ENCODE measurements around the gene CNTD1. TPM values are rescaled to one million over a fixed set of nuclear protein-coding genes. Genes with fewer than 3 reads are reported as not detected.

The CNTD1 gene
- total and polyA plus RNA-seq, 2 experiments from 2014 or later: 1.1 TPM; not detected in 1

- Histone ChIP-seq H2AFZ (no peak overlapping the region), H3K27me3 (ENCODE audit: insufficient read depth) (no peaks in the 10 kb centered on the region), H3K79me2 (replicated peaks; ENCODE audit: insufficient read depth) (peaks cover 30% of the 10 kb centered on the region), H3K27ac (ENCODE audit: low read depth) (no peak overlapping the region), H3K4me3 (no peak overlapping the region), H3F3A (replicated peaks; ENCODE audit: low read depth) (peaks cover 12% of the 10 kb centered on the region), H3K4me1 (ENCODE audit: insufficient read depth) (peaks cover 5% of the 10 kb centered on the region; the same call in 1 of the 2 replicates), H3K9me2 (ENCODE audit: insufficient read depth) (no peaks in the 10 kb centered on the region), H3K36me3 (ENCODE audit: insufficient read depth) (peaks cover 52% of the 10 kb centered on the region), H3K4me2 (no peak overlapping the region), H4K20me1 (replicated peaks; ENCODE audit: insufficient read depth) (peaks cover 23% of the 10 kb centered on the region)
- no peak for DNase-seq (ENCODE audit: low spot score)
- ATAC-seq: no peak
- TF ChIP-seq ZNF114 (CRISPR knock-in tag; IDR thresholded peaks at IDR 0.05) (no peak), POLR2AphosphoS5 (IDR thresholded peaks at IDR 0.05; ENCODE audit: low read depth) (no peak), EZH2 (IDR thresholded peaks at IDR 0.05; ENCODE audit: low read depth, unreplicated experiment) (no peak), CREB1 (CRISPR knock-in tag; IDR thresholded peaks at IDR 0.05; ENCODE audit: low read depth) (no peak), NANOG (IDR thresholded peaks at IDR 0.05; ENCODE audit: borderline replicate concordance) (no peak), ZNF462 (CRISPR knock-in tag; IDR thresholded peaks at IDR 0.05) (no peak), STAT1 (IDR thresholded peaks at IDR 0.05; ENCODE audit: unreplicated experiment) (no peak), ETS1 (IDR thresholded peaks at IDR 0.05) (no peak), ZNF331 (CRISPR knock-in tag; IDR thresholded peaks at IDR 0.05; ENCODE audit: low read depth) (no peak), REST (IDR thresholded peaks at IDR 0.05; ENCODE audit: unreplicated experiment) (no peak), JUNB (IDR thresholded peaks at IDR 0.05; ENCODE audit: unreplicated experiment) (no peak), CTCF (conservative IDR thresholded peaks at IDR 0.05; ENCODE audit: low read depth in 2 of 2) (no peak), EZH2phosphoT487 (IDR thresholded peaks at IDR 0.05; ENCODE audit: unreplicated experiment) (no peak)
- Mint-ChIP-seq H3K4me3 (no peak overlapping the region), H3K27me3 (ENCODE audit: insufficient read depth, low read depth, poor library complexity) (peaks cover 11% of the 10 kb centered on the region), H3K4me1 (peaks cover 16% of the 10 kb centered on the region), H3K27ac (no peak overlapping the region), H3K9me3 (no peaks in the 10 kb centered on the region), H3K36me3 (ENCODE audit: low read depth) (peaks cover 63% of the 10 kb centered on the region)
Observed at GRCh38 chr17:42835732-42836131, 37.1 kb downstream of the CNTD1 start.
